Stimulated activated CD4-positive, alpha-beta T cell treated with anti-CD3 and anti-CD28 coated beads, Interleukin-4, amount 100 ng/mL, for 24 hours (primary cell): ENCODE measurements around the gene PTPRM.
"Not testable (repeated sequence)": the region's sequence is repeated elsewhere in the genome, so short reads cannot be mapped to it uniquely, and the experiment has no call there.

Experiments used
- DNase-seq: peaks from one replicate; pipeline ENCODE4 v3.0.0-alpha.2; 2020

The PTPRM gene

DNA sequence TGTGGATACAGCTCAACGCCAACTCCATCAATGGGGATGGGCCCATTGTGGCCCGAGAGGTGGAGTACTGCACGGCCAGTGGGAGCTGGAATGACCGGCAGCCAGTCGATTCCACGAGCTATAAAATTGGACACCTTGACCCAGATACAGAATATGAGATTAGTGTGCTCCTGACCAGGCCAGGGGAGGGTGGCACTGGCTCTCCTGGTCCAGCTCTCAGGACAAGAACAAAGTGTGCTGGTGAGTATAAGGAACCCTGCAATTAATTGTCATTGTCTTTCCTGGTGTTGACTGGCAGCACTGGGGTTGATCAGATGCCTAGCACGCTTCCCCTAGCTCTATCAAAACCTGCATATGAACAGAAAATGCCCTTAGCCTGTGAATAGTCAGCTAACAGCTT, 388.1 kb downstream of the PTPRM start:
- no peak for DNase-seq

DNA sequence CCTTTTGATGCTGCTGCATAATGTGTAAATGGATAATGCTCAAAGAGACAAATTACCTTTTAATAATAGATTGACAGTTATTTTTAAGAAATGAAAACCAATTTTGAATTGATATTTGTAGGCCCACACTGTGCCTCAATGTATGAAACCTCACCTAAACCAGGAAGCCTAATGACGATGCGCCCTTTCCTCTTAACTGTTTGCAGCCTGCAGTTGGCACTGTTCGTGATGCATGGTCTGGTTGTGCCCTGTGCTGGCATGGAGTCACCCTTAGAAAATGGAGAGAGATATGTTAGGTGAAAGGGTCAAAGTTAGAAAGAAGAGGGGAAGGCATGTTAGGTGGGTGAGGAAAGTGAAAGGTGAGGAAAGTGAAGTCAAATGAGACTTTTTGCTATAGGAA, 390.2 kb downstream of the PTPRM start:
- no peak for DNase-seq

DNA sequence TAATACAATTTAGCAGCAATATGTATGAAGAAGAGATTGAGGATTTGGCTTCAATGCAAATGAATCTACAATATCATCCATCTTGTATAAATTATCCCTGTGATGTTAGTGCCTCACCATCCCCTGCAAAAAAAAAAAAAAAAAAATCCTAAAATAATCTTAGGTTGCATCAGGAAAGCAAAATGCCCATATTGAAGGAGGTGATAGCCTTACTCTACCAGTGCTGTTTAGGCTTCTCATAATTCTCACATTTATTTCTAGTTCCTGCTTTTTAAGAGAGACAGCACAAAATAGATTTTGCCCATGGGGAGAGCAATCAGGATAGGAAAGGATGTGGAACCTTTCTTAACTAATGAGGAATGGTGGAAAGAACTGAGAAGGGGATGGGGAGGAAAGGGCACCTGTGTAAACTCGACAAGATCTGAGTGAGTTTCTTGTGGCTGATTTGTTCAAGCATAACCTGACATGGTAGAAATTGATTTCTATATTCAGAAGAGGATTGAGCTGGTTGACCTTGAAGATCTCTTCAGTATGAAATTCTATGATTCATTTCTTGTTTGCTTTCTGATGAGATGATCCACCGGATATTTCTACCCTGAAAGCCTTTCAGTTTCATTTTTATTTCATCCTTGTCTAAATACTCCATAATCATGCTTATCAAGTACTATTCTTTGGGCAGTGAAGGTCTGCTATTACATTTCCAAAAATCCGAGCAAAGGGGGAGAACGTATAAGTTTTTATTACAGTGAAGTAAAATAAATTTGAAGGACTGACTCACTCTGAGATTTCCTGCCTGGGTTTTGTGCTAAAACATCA, 391.2 kb downstream of the PTPRM start:
- DNase-seq, result no peak

DNA sequence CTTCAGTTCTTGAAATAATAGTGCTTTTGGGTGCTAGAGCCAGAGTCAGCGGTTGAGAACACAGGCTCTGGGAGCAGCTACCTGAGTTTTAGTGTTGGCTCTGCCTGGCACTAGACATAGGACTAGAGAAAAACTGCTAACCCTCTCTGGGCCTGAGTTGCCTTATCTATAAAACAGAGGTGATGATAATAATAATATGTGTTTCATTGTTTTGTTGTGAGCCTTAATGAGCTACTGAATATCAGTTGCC, 391.7 kb downstream of the PTPRM start:
- no peak for DNase-seq

DNA sequence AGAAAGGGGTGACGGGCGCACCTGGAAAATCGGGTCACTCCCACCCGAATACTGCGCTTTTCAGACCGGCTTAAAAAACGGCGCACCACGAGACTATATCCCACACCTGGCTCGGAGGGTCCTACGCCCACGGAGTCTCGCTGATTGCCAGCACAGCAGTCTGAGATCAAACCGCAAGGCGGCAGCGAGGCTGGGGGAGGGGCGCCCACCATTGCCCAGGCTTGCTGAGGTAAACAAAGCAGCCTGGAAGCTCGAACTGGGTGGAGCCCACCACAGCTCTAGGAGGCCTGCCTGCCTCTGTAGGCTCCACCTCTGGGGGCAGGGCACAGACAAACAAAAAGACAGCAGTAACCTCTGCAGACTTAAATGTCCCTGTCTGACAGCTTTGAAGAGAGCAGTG, 399.6 kb downstream of the PTPRM start:
- not testable (repeated sequence) for DNase-seq

DNA sequence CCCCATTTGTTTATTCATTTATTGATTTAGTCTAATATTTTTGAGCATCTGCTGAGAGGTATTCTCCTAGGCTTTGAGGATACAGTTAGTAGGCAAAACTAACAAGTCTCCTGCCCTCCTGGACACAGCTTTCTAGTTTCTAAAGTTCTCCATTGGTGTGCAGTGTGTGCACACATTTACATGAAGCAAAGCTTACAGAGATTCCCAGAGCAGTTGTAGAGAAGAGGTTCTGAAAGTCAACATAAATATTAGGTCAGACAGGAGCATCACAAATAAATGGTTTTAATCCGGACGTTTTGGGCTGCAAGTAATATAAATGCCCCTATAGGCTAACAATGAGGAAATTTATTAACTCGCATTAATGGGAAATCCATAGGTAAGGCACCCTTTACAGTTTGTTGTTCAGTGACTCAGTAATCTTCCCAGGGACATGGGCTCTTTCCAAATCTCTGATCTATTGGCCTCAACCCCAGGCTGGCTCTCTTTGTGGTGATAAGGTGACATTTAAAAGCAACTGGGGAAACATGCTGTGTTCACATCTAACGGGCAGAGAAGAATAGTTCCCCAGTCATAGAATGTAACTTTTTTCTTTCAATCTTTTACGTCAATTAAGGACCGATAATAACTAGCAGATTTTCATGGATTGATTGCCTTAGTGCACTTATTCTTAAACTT, 407.2 kb downstream of the PTPRM start:
- no peak for DNase-seq

DNA sequence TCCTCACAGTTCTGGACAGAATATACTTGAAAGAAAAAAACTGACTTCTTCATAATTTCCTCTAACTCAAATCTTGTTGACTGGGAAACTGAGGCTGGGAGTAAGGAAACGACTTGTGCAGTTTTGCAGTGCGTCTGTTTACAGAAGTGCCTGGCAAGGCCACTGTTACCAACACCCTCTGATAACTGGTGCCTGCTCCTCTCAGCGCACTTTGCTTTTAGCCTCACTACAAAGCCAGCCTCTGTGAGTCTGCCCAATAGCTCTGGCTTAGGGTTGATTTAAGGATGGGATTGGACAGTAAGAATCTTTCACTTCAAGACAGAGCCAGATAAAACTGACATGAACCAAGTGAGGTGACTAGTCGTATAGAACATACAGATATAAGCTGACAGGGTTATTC, 410.8 kb downstream of the PTPRM start:
- no peak for DNase-seq

DNA sequence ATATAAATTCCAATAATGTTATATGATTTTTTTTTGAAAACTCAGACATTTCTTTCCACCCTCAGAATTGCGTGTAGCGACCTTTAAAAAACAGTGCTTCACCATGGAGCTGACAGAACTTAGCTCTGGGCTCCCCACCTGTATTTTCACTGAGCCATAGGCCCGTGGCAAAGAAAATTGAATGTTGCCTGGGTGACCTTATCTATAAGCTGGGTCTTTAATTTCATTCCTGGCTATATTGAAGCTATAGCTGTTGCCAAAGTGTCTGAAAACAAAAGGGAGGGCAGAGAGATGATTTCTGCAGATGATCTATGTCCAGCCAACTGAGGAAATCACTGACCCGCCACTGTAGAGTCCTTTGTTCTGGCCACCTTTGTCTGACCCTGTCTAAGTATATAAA, 411.7 kb downstream of the PTPRM start:
- DNase-seq, result no peak

DNA sequence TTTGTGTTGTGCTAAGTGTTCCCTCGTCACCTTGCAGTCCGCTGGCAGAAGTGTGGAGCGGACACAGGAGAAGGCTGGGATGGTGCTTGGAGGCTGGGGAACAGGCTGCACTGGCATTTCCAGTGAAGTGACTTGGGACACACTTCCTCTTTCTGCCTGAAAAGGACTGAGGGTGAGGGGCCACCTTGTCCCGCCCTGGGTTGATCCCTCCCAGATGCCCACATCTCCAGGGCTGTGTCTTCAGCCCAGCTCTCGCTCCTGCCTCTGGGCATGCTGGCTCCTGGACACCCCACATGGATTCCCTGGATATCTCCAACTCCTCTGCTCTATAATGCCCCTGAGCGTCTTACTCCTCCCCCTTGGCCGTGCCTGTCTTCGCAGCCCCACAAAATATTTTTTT, 412.6 kb downstream of the PTPRM start:
- no peak for DNase-seq

DNA sequence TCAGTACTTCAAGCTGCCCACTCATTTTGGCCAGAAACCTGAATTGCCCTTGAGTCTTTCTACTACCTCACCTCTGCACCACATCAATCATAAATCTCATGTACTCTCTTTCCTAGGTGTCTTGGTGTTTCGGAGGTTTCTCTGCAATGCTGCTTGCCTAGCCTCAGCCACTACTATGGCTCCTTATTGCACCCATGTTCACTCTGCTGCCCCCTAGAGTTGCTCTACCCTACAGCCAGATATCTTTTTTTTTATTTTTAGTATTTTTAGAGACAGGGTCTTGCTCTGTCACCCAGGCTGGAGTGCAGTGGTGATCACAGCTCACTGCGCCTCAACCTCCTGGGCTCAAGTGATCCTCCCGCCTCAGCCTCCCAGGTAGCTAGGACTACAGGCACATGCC, 413.0 kb downstream of the PTPRM start:
- DNase-seq, result no peak

DNA sequence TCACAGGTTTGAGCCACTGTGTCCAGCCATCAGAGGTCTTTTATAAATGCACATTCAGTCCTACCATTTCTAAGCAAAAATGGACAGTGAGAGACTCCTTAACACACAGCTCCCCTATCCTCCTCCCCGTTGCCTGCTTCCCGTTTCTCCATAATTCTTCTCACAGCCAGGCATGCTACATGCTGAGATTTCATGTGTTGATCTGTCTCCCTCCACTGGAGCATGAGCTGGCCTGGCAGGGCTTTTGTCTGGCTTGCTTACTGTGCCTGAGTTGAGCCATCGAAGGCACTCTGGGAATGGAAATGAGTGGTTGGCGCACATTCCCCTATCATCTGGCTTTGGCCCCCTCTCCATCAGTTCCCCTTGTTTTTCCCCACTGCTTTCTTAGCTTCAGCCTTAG, 413.5 kb downstream of the PTPRM start:
- DNase-seq, result no peak

DNA sequence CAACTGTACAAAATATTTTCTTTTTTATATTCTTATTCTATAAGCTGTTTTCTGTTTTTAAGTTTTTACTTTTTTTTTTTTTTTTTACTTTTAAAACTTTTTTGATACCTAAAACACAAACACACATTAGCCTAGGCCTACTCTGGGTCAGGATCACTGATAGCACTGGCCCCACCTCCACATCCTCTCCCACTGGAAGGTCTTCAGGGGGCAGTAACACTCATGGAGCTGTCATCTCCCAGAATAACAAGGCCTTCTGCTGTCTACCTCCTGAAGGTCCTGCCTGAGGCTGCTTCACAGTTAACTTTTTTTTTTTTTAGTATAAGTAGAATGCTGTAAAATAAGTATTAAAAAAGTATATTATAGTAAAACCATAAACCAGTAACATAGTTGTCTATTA, 415.1 kb downstream of the PTPRM start:
- no peak for DNase-seq

DNA sequence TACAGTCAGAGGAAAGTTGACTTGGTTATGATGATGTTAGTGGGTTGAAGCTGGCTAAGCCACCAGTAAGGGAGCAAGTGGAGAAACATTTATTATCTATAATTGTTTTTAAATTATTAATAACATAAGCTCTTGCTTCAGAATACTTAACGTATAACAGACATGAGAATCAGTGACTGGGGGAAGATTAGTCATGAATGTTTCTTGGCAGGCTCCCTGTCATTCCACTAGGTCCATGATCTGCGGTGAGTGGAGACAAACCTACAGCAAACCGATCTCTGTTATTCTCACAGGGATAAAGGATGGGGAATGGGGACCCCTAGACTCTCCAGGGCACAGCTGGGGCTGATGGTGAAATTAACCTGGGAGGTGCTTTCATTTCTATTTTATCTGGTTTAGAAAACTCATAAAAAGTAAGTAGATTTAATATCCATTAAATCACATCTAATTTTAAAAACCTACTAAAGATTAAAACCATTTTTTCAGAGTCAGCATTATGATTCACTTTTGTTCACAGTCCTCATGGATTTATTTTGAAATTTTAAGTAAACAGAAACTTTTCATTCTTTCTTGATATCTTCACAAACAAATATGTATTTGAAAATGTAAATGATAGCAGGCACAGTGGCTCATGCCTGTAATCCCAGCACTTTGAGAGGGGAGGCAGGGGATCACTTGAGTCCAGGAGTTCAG, 420.3 kb downstream of the PTPRM start:
- no peak for DNase-seq

DNA sequence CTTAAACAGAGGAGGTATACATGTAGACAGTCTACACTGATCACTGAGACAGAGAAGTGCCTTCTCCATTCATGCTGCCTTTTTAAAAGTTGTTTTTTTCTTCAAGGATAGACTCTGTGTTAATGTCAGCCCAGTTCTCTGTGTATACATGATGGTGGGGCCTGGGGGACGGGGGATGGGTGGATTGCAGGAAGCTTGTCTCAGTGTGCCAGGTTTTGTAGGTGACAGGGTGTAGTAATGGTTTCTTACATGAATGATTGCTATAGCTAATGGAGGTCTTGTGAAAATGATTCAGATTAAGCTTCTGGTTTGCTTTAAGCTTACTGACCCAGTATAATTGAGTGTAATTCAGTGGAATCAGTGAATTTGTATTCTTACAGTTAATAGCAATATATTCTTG, 423.6 kb downstream of the PTPRM start:
- DNase-seq, result no peak

DNA sequence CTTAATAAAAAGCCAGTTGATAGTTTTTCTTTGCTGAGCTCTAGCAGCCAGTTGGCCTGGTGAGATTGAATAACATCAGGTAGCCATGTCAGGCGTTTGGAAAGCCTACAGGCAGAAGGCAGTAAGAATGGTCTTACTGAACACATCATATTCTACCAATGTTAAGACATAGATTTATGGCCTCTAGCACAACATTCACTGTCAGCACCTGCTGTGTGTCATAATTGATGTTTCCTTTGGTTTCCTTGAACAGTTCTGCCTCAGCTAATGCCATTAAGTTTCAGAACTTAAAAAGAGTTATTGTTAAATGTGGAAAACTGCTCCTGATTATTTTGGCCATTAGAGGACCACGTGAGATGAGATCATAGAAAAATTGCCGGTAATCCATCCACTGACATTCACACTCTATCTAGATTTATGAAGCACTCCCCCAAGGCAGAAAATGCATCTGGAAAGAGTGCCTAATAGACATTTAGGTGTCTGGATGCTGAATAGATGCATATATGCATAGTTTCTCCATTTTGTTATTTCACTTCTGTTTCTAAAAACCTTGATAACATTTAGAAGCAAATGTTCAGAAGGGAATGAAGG, 434.7 kb downstream of the PTPRM start:
- DNase-seq, result no peak

DNA sequence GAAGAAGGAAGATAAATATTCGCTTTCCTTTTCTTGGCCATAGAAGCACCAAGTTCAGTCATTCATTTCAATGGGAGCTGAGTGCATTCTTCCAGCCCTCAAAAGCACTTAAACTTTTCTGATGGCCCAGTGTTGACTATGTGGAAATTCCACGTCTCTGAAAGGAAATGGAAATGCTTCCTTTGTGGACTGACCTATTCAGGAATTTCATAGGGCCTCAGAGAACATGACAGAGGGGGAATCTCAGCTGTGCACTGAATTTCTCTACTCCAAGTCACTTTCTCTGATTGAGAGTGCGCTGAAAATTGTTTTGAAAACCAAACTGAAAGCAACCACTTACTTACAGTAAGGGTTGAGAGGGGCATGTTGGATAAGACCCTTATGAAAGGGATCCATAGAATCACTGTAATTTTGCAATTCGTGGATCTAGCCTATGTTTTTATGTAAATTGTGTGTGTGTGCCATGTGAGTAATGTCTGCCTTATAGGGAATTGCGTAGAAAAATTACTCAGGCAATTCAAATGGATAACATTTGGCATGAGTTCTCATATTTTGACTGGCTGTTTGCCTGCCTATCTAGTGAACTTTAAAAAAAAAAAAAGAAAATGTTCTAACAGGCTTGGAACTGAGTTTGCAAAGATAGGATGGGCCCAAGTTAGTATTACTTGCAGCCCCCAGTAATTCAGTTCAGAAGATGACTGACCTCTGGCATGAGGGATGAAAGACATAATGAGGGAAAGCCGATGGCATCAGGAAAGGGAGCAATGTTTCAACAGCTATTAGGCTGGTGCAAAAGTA, 437.0 kb downstream of the PTPRM start:
- no peak for DNase-seq

DNA sequence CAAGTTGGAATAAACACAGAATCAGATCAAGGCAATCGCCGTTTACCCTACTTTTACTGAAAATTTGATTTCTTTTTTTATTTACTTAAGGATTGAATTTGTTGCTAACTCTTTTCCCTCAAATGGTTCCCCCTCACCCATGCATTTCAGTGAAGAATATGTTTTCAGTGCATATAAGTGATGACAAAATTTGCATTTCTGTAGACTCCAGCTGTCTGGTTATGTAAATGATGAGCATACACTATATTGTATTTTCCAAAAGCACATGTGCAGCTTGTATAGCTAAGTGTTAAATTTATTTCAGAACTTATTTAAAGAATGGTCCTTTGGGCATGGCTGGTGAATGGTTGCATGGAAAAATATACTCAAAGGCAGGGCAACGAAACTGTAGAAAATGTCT, 437.7 kb downstream of the PTPRM start:
- DNase-seq, result no peak

DNA sequence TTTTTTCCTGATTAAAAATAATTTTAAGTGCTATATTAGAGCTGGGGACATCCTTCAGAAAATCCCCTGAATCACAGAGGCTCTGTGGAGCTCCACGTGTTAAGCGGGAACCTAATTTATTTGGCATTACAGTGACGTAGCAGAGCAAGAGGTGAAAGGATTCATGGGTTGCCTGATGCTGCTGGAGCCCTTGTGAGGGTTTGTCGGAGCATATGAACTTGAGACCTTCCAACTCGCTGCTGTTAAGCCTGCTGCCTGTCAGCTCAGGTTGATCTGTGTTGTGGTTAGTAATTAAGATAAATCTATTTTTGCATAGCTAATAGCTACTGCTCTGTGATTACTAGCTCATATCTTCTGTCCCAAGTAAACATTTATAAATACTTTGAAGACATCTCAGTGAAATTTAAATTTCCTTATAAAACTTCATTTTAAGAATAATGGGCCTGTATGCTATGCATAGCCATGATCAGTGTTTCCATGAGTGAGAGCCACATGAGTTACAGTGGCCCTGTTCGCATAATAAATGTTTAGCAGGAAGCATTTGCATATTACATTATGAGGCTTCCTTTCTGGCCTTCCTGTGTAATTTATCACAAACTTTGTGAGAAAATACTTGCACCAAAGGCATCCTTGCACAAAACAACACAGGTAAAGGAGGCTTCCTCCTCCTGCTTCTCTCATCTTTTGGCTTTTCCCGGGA, 438.9 kb downstream of the PTPRM start:
- DNase-seq, result no peak

DNA sequence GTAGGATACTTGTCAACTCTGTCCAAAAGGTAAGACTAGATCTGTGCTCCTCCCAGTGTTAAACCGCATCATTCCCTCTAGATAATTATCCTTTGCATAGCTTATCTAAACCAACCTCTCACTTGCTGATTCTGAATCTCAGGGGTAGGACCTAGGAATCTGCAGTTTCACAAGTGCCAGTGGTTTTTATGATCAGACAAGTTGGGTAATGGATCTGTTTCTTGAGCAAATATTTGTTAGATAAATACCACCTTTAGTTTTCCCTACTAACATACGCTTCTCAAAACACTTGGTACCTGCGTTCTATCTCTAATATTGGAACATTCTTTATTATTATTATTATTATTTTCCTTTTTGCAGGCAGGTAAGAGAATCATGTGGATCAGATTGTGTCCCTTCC, 439.9 kb downstream of the PTPRM start:
- no peak for DNase-seq

DNA sequence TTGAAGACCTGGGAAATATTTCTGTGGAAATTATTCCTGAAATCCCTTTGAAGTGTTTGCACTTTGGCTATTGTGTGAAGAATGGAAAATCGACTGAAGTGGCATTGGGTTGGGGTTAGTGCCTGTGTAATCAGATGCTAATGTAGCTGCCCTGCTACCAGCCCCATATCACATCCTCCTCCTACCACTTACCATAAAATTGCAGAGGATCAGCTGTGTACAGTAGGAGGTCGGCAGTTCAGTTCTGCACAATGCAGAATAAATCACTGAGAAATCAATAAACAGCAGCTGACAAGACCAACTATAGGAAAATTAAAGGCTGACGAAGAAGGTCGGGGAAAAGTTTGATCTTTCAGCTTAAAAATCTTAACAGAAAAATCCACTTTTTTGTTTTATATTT, 440.9 kb downstream of the PTPRM start:
- no peak for DNase-seq

DNA sequence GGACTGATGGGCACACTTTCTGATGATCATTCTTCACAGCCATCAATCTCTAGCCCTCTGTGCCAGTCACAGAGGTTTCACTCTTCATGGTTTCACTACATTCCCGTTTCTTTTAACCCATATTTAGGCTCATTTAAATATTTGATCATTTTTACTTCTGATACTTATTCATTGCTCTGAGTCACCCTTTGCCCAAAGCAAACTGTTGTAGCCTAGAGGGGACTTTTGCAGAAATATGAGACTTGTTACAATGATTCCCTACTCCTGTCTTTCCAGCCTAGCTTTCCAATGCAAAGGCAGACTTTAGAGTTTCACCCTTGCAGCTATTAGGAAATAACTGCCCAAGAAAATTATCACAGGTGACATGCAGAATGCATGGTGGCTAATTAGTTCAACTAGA, 444.2 kb downstream of the PTPRM start:
- no peak for DNase-seq

DNA sequence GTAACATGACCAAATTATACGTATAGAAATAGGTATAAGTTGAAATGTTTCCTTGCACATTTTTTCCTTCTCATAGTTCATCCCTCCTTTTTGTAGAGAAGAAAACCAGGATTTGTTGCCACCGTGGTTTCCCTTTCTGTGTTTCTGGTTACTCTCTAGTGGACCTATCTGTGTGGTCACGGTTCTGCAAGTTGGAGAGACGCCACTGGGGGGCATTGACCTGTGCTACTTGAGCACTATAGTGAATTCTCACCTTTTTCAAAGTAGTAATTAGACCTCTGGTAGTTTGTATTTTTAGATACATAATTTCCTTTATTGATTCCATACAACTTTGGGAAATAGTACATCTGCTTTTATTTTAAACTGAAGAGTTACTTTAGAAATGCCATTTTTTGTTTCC, 444.8 kb downstream of the PTPRM start:
- DNase-seq, result no peak
